ENCODE data around the gene CADM4.
"Not testable (repeated sequence)": the region's sequence is repeated elsewhere in the genome, so short reads cannot be mapped to it uniquely, and the experiment has no call there.

The CADM4 gene

GRCh38 chr19:43662487-43662886, 22.8 kb upstream of the CADM4 start:
- no peak for DNase-seq (ENCODE audit: low spot score)
- FAIRE-seq: no peak

GRCh38 chr19:43660971-43661360, 21.3 kb upstream of the CADM4 start:
- no peak for FAIRE-seq

GRCh38 chr19:43660301-43660970, 20.8 kb upstream of the CADM4 start:
- DNase-seq (ENCODE audit: low spot score) (no peak), FAIRE-seq (no peak)

More at GRCh38 chr19:43660971-43661360, 21.3 kb upstream of the CADM4 start:
- DNase-seq (ENCODE audit: low spot score): no peak

- FAIRE-seq (no peak), DNase-seq (ENCODE audit: low spot score) (no peak)
Measured at GRCh38 chr19:43658494-43658893, 18.8 kb upstream of the CADM4 start.

GRCh38 chr19:43658001-43658400, 18.4 kb upstream of the CADM4 start:
- DNase-seq (ENCODE audit: low spot score): no peak
- no peak for FAIRE-seq

GRCh38 chr19:43656436-43656835, 16.8 kb upstream of the CADM4 start:
- FAIRE-seq (no peak), DNase-seq (ENCODE audit: low spot score) (no peak)

GRCh38 chr19:43652546-43652874, 12.9 kb upstream of the CADM4 start:
- no peak for FAIRE-seq

GRCh38 chr19:43651758-43652545, 12.3 kb upstream of the CADM4 start:
- FAIRE-seq (no peak), DNase-seq (ENCODE audit: low spot score) (no peak)

More at GRCh38 chr19:43652546-43652874, 12.9 kb upstream of the CADM4 start:
- DNase-seq (ENCODE audit: low spot score): no peak

- DNase-seq (ENCODE audit: low spot score); FAIRE-seq: not testable (repeated sequence)
Measured at GRCh38 chr19:43650276-43650675, 10.6 kb upstream of the CADM4 start.

- no peak for DNase-seq (ENCODE audit: low spot score)
- FAIRE-seq: no peak
Measured at GRCh38 chr19:43649514-43649913, 9.9 kb upstream of the CADM4 start.

- no peak for DNase-seq (ENCODE audit: low spot score)
- no peak for FAIRE-seq
Measured at GRCh38 chr19:43648633-43649032, 9.0 kb upstream of the CADM4 start.

GRCh38 chr19:43644181-43644580, 4.5 kb upstream of the CADM4 start:
- no peak for FAIRE-seq
- DNase-seq (ENCODE audit: low spot score): no peak

- FAIRE-seq: no peak
Measured at GRCh38 chr19:43643326-43643725, 3.7 kb upstream of the CADM4 start.

GRCh38 chr19:43642531-43642930, 2.9 kb upstream of the CADM4 start:
- DNase-seq (ENCODE audit: low spot score) (no peak), FAIRE-seq (no peak)

More at GRCh38 chr19:43643326-43643725, 3.7 kb upstream of the CADM4 start:
- DNase-seq (ENCODE audit: low spot score): no peak

GRCh38 chr19:43641333-43641732, 1.7 kb upstream of the CADM4 start:
- no peak for FAIRE-seq
- DNase-seq (ENCODE audit: low spot score): no peak

GRCh38 chr19:43640424-43640757, 741 bp upstream of the CADM4 start:
- DNase-seq (ENCODE audit: low spot score): no peak
- no peak for FAIRE-seq

- DNase-seq (ENCODE audit: low spot score) (no peak), FAIRE-seq (no peak)
Measured at GRCh38 chr19:43638995-43639518, 593 bp downstream of the CADM4 start.

- no peak for FAIRE-seq
- no peak for DNase-seq (ENCODE audit: low spot score)
Measured at GRCh38 chr19:43638214-43638994, 1.2 kb downstream of the CADM4 start.

- FAIRE-seq: no peak
- DNase-seq (ENCODE audit: low spot score): peak; percentile 49
Measured at GRCh38 chr19:43636121-43636683, 3.4 kb downstream of the CADM4 start.

- not testable (repeated sequence) for DNase-seq (ENCODE audit: low spot score); FAIRE-seq
Measured at GRCh38 chr19:43635561-43635940, 4.1 kb downstream of the CADM4 start.

- no peak for FAIRE-seq
- DNase-seq (ENCODE audit: low spot score): no peak
Measured at GRCh38 chr19:43634872-43635560, 4.6 kb downstream of the CADM4 start.

Data from urothelium cell line (cell line).